AG04450 (cell line): ENCODE data around the gene GLYATL3. TPM values are rescaled to one million over a fixed set of nuclear protein-coding genes. Genes with fewer than 3 reads are reported as not detected.

Experiments
- CTCF ChIA-PET: fragments of 300-600, 350-600 bp; formaldehyde crosslinking; extraction: SDS; loops from one replicate; lab custom pipeline; 2022; ENCODE audit warnings: antibody characterized with exemption, inconsistent platforms; lab: Charles Lee
- POLR2A ChIA-PET: fragments of 350-600 bp; formaldehyde crosslinking; extraction: SDS; loops from one replicate; lab custom pipeline; 2021; ENCODE audit warnings: antibody characterized with exemption, inconsistent platforms; lab: Yijun Ruan, JAX
- DNase-seq: peaks from one replicate; pipeline ENCODE4 v3.0.0-alpha.2; 2011; ENCODE audit warnings: low read depth, low spot score
- H3K27ac ChIP-seq: one replicate; pipeline ENCODE4 v1.5.1; 2012; ENCODE audit warnings: low read depth, low read length, control low read depth
- H3K27me3 ChIP-seq: one replicate; pipeline ENCODE4 v1.6.0; 2012; ENCODE audit warnings: low read length; ENCODE audit not compliant: control insufficient read depth, insufficient read depth
- H3K4me3 ChIP-seq: 2 replicates; pipeline ENCODE4 v1.5.1; 2011; ENCODE audit warnings: mild to moderate bottlenecking, low read depth, low read length, control low read depth
- H3K9me3 ChIP-seq: 2 replicates; pipeline ENCODE4 v1.5.1; 2012; ENCODE audit warnings: low read length; ENCODE audit not compliant: control insufficient read depth, insufficient read depth
- CTCF ChIP-seq: IDR thresholded peaks from 2 replicates; pipeline ENCODE4 v1.5.1; 2011; ENCODE audit warnings: low read depth, low read length, control low read depth, inconsistent platforms
- polyA plus RNA-seq: library from polyadenylated mRNA; depleted of rRNA; stranded (reverse); fragments of >200 nt; gene quantifications from 2 replicates; pipeline ENCODE4 v1.2.3, GENCODE V29; 2011

The GLYATL3 gene
- polyA plus RNA-seq, 1 experiment: not detected

DNA sequence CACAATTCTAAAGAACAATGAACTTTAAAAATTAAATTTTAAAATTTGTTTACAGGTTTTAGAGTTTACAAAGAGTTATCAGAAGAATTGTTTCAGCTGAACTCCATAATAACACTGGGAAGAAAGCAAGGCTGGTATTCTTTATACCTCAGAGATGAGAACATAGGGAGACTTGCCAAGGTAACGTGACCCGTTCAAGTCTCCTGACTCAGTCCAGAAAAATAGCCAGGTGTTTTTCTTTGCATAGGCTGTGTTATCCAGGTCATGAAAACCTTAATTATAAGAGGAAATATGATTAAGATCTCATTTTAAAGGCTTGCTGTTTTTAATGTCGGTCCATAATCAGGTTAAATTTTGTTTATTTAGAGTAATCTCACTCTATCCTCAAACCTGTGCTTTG is 42.2 kb downstream of the GLYATL3 start:
- DNase-seq: no peak
- ChIA-PET POLR2A (no interaction called here), CTCF (interaction anchor here (0.7 to 14.7 kb wide), 4 partner anchors 9 to 548 kb away, joined by 3 to 177 read pairs (median 12); partner anchors contain the start of gene C6orf141)
- H3K27ac ChIP-seq: no peak overlapping the region
- no peak overlapping the region for H3K4me3 ChIP-seq
- no peak for TF ChIP-seq CTCF
- no peaks in the 10 kb centered on the region for H3K27me3 ChIP-seq
- H3K9me3 ChIP-seq: no peaks in the 10 kb centered on the region

DNA sequence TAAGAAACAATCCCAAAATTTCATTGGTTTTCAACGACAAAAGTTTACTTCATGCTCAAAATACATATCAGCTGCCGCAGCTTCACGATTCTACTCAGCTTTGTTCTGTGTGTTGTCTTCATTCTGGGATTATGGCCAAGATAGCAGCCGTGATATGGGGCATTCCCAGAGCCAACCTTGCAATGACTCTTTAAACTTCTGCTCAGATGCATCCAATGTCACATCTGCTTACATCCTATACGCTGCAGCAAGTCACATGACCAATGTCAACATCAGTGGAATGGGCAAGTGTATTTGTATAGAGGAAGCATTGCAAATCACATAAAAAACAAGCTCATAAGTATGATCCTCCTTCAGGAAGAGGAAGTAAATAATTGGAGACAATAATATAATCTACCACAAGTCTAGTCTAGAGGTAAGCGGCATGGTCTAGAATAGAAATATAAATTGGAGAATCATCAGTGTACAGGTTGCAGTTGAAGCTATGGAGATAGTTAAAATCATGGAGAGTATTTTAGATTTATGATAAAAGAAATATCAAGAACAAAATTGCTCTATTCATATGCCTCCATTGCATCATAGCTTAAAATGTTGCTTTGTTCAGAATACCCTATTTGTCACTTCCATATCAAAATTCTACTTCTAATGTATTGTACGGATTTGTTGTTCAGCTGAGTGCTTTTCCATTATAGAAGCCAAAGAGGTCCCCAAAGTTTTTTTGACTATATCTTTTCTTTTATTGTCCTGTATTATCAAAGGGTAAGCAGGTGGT is 43.5 kb downstream of the GLYATL3 start:
- no peak for DNase-seq
- H3K9me3 ChIP-seq: no peaks in the 10 kb centered on the region
- H3K4me3 ChIP-seq: no peak overlapping the region
- CTCF ChIA-PET: interaction anchor here (14.7 kb wide), 1 partner anchor 10 kb away, joined by 177 read pairs; no protein-coding TSS in a partner anchor
- H3K27me3 ChIP-seq: no peaks in the 10 kb centered on the region
- no peak overlapping the region for H3K27ac ChIP-seq
- TF ChIP-seq CTCF: no peak
- POLR2A ChIA-PET: no interaction called here

DNA sequence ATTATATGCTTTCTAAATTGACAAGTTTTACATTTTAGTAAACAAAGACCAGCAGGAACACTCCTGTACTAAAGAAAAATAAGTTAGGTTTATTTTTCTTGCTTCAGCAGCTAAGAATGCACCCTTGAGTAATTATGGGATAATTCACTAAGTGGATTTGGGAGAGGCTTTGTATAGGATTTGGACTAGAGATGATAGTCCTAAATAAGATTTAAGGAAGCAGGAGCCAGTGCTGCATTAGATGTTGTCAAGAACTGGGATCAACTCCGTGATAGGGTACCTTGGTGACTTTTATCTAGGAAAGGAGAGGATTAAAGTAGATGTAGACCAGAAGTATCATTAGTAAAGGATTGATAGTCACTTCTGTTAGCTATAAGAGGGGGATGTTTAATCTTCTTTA is 46.6 kb downstream of the GLYATL3 start:
- CTCF ChIA-PET: interaction anchor here (0.7 to 14.7 kb wide), 2 partner anchors 13 to 61 kb away, joined by 3 to 177 read pairs; no protein-coding TSS in a partner anchor

DNA sequence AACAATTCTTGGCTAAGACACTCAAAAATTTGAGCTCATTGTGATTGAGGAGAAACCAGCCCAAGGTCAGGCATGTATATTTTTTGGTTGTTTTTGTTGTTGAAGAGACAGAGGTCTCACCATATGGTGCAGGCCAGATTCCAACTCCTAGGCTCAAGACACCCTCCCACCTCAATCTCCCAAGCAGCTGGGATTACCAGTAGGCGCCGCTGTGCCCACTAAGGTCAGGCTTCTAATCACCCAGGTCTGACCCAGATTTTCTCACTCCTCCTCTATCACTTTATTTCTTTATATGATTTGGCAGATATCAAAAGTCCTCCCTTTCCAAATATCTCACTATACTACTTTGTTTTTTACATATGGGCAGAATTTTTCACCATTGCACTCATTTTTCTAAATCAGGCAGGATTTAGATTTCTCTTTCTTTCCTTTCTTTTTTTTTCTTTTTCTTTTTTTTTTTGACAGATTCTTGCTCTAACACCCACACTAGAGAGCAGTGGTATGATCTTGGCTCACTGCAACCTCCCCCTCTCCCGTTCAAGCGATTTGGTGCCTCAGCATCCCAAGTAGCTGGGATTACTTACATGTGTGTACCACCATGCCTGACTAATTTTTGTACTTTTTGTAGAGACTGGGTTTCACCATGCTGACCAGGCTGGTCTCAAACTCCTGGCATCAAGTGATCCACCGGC is 49.0 kb downstream of the GLYATL3 start:
- Histone ChIP-seq H3K4me3 (no peak overlapping the region), H3K27ac (no peak overlapping the region), H3K9me3 (no peaks in the 10 kb centered on the region; the same call in 1 of the 2 replicates), H3K27me3 (peaks cover 16% of the 10 kb centered on the region)
- ChIA-PET POLR2A (no interaction called here), CTCF (interaction anchor here (6.1 to 14.7 kb wide), 2 partner anchors 15 to 58 kb away, joined by 26 to 177 read pairs; no protein-coding TSS in a partner anchor)
- no peak for DNase-seq
- TF ChIP-seq CTCF: no peak

More for the DNA sequence above, 46.6 kb downstream of the GLYATL3 start:
- Histone ChIP-seq H3K9me3 (no peaks in the 10 kb centered on the region; the same call in 1 of the 2 replicates), H3K27me3 (peaks cover 15% of the 10 kb centered on the region), H3K27ac (no peak overlapping the region), H3K4me3 (no peak overlapping the region)
- TF ChIP-seq CTCF: no peak
- POLR2A ChIA-PET: no interaction called here
- no peak for DNase-seq
